Stimulated activated CD8-positive, alpha-beta memory T cell treated with anti-CD3 and anti-CD28 coated beads, Interleukin-7, amount 100 ng/mL, for 24 hours (primary cell): ENCODE measurements around the gene AGBL4.

ENCODE experiments used
- DNase-seq: peaks from one replicate; pipeline ENCODE4 v3.0.0-alpha.2; 2020; ENCODE audit warnings: low read depth

The AGBL4 gene

DNA sequence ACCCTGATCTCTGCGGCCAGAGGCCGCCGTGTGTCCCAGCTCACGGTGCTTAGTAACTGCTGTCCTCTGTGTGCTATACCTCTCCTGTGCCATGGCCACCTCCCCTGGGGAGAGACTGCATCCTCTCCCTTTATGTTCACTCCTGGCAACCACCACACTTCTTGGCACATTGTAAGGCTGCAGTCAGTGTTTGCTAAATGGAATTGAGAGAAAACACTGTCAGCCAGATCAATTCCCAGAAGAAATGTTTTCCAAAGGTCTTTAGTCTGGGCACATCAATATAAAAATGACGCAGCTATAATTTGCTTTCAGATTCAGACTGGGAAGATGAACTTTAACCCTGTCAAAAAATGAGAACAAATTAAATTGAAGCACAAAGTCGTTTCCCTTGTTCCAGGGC lies 1343.9 kb downstream of the AGBL4 start:
- DNase-seq, result no peak

DNA sequence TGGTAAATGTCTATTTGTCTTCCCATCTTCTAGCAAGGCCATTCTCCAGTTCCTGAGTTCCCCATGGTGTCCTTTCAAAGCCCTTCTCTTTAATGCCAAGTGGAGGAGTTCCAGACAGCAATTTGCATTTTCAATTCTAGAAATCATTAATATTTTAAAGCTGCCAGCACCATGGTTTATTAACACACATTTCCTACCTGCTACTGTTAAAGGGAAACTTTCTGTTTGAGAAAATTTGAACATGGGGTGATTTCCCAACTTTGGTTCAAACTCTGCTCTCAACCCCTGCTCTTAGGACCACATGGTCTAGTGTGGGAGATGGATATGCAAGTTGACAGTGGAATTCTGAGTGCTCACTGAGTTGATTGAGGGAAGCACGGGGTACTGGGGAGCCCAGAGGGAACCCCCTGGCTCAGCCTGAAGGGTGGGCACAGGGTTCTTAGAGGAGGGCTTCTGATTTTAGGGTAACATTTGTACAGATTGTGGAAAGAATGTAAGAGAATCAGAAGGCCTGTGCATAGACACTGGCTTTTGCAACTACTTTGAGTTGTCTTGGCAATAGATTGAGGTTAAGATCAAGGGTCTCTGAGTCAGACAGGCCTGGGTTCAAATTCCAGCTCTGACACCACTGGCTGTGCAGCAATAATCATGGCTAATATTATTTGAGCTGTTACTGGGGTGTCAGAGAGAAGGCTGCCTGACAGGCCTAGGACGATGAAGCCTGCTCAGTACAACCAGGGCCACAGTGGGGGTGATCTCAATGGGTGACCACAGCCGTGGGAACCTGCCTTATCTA lies 1344.8 kb downstream of the AGBL4 start:
- DNase-seq, result no peak

DNA sequence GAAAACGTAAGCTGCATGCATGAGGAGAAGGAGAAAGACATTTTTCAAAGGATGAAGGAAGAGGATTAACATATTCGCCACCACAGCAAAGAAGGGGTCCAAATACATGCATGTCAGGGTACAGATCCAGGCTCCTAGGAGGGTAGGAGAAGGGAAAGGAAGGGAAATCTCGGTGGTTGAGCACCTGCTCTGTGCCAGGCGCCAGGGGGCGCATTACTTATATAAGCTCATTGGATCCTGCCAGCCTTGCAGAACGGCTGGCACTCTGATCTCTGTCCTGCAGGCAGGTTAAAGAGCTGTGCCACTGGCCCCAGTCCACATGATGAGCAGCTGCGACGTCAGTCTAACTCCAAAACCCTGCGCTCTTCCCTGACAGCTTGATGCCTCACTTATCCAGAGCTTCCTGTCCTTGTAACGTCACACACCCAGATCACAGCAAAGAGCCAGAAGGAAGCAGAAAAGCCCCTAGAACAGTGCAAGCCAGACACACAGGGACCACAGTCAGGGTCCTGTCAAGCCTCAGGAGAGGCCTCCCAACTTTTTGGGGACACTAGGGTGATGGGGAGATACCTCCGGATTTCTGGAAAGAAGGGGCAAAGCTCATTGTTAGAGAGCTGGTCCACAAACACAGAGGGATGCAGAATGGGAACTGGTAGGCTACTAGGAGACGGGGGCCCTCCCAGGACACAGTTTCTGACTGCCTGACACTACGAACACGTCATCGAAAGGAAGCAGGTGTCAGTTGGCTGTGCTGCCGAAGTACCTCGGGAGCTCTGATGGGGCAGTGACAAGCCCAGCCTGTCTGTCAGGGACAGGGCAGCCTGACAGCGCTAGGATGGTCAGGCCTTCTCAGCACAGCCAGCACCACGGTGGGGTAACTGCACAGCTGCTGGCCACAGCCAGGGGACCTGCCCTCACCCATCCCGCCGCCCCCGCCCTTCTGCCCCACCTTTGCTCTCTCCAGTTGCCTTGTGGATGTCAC lies 1346.2 kb downstream of the AGBL4 start:
- DNase-seq, result peak; percentile 1

DNA sequence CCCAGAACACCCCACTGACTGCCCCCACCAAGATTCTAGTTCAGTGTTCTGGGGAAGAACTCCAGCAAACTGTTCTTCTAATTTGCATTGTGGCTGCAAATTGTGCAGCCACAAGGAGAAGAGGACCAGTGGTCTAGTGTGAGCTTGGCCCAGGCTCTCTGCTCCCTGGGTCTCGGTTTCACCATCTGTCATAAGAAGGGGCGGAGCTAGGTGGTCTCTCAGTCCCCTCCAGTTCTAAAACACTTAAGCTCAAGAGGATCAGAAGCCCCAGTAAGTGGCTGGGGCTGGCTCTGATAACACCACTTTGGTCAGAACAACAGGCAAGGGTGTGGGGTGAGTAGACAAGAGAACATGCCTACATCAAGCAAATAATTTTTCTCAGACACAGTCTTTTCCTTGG lies 1346.9 kb downstream of the AGBL4 start:
- DNase-seq, result no peak

DNA sequence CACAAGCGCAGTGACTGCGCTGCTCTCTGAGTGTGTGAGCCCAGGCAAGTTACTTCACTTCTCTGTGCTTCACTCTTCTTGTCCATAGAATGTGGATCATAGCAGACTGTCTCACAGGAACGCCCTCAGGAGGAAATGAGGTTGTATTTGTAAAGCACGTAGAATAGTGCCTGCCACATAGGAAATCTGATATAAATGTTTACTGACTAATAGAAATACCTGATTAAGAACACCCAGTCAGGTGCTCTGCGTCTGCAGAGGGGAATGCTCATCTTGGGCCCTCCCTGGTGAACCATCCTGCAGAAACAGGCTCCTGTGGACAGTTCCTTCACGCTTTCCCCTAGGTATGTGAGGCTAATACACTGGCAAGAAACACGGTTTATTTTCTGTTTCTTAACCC lies 1347.4 kb downstream of the AGBL4 start:
- no peak for DNase-seq

DNA sequence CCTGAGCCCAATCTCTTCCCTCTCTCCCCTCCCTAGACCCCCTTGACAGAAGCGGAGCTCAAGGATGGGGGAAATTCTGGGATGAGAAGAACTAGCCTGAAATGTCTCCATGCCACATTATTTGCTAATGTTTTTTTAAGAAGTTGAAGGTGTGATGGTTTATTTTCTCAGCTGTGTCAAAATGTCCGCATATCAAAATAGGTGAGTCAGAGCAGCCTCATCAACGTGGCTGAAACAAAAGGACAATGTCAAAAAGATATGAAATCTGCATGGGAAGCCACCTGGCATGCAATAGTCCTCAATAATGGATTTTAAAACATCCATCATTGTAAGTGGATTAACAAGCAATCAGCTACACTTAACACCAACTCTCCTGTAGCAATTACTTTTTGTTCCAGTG lies 1348.5 kb downstream of the AGBL4 start:
- DNase-seq, result no peak

DNA sequence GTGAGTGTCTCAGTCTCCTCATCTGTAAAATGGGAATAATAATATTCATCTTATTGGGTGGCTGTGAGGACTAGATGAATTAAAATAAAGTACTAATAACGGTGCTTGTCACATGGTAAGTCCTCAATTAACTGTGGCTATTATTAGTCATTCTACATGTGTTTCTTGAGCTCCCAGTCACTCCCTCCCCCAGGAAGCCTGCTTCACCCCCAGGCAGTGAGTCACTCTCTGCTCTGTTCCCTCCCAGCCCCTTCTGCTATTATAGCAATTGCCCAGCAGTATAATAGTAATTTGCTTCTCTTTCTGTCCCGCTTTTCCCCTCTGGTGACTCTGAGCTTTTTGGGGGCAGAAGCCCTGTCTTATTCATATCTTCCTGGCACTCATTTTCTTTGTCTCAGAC lies 1349.1 kb downstream of the AGBL4 start:
- no peak for DNase-seq

DNA sequence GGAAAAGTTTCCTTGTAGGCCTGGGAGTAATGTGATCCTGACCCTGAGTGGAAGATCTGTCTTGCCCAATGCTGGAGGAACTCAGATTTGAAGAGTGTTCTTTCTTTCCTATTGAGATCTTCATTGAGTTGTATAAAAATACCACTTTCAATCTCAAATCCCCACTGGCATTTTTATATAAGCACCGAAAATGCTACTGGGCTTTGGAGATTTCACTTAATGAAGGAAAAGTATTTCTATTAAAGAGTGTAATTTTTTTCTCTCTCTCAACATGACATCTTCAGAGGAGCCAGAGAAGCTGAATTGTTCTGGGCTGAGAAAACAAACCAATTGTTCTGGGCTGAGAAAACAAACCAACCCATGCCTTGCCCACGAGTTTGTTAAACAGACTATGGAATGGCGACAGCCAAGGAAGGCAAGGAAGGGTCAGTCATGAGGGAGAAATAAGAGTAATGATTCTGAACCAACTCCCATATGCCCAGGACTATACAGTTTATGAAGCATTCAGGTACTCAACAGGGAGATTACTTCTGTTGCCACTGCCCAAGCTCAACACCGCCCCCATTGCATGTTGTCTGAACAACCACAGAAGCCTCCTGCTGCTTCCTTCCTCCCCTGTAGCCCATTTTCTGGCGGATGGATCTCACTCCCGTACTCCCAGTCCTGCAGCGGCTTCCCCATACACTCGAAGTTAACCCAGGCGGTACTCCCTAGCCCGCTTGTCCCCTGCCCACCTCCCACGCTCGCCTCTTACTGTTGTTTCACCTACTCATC lies 1350.2 kb downstream of the AGBL4 start:
- DNase-seq, result no peak

DNA sequence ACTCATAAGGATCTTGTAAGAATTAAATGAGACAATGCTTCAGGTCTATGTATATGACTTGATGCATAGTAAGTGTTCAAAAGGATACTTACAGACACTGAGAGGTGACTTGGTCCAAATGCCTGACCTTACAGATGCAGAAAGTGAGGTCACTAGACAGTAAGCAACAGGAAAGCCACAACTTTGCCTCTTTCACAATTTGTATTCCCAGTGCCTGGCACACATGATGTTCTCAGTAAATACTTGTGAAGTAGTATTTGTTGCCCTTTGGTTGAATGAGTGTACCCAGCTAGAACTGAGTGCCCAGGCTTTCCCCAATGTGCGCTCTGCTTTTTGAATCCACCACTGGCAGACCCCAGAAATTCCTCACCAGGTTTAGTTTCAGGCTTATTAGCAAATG lies 1352.2 kb downstream of the AGBL4 start:
- no peak for DNase-seq

DNA sequence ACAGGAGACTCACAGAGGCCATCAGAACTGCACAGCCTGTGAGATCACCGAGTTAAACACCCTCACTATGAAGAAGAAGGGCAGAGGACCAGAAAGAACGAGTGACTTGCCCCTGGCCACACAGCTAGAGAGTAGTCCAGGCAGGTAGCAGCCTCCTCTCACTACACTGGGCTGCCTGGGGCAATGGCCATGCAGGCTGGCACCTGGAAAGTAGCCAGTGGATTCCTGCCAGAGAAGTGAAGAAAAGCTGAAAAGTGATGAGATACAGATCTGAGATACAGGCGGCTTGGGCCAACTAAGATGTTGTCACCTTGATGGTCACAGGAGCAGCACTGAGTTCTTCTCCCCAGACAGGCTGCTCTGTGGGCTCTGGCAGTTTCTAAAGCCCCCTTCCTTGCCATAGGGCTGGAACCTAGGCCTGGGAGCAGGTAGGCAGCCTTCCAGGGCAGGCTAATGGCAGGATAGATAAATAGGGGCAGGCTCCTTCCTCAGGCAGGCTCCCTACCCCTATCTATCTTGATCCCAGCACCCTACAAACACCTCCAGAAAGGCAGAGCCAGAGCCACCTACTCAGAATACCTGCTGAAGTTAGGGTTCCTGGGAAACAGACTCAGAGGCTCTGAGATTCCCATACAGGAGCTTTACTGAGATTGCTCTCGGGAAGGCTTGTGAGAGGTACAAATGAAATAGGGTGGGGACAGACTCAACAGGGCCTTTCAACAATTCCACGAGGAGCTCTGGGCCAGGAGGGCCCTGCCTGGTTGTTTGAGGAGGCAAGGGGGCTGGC lies 1353.3 kb downstream of the AGBL4 start:
- DNase-seq, result no peak

DNA sequence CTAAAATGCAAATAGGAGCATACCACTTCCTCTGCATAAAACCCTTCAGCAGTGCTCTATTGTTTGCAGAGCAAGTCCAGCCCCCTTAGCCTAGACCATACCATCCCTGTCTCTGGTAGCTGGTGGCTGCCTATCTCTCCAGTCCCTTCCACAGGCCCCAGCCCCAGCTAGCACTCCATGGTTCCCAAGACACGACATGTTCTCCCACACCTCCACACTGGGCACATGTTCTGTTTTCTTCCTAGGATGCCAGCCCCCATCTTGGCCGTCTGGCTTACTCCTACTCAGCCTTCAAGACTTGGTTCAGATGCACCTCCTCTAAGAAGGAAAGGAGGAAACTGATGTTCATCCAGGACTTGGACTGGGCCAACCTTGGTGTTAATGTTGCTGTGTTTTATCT lies 1355.4 kb downstream of the AGBL4 start:
- DNase-seq, result no peak

DNA sequence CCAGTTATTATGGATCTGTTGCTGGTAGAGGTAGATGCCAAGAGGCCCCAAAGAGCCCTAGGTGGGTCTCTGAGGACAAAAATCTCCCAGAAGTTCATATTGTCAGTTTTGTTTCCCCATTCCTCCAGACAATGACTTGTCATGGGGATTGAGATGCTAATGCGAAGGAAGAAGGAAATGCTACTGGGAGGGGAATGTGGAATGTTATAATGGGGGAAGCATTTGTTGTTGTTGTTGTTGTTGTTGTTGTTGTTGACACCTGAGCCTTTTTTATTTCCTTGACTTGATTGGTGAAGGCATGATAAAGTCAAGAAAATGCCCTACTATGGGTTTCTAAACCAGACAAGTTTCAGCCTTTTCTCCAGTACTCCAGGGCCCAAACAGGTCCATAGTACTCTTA lies 1356.0 kb downstream of the AGBL4 start:
- no peak for DNase-seq

DNA sequence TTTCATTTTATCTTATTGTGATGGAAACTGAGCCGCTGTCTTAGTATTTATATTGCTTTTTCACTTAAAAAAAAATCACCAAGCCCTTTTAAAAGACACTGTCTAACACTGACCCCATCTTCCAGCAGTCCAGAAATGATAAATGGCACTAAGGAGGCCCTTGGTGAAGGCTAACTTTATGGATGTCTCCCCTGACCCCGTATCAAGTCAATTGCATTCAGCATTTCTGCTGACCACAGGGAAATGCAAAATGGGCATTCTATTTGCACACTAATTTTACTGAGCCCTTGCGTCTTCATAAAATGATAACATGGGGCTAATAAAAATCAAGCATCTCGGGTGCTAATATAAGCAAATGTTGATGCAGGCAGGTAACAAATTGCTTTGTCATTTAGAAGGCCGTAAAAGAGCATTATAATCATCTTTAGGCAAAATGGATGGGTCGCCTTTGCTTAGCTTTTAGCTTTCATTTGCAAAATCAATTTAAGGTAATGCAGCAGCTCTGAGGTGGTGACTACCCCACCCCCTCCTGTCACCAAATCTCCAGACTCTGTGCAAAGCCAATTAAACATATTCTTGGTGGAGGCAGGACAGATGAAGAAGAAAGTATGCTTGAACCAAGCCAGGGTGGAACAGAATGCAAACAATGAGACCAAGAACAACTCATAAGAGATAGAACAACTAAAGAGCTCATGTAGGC lies 1357.9 kb downstream of the AGBL4 start:
- no peak for DNase-seq

DNA sequence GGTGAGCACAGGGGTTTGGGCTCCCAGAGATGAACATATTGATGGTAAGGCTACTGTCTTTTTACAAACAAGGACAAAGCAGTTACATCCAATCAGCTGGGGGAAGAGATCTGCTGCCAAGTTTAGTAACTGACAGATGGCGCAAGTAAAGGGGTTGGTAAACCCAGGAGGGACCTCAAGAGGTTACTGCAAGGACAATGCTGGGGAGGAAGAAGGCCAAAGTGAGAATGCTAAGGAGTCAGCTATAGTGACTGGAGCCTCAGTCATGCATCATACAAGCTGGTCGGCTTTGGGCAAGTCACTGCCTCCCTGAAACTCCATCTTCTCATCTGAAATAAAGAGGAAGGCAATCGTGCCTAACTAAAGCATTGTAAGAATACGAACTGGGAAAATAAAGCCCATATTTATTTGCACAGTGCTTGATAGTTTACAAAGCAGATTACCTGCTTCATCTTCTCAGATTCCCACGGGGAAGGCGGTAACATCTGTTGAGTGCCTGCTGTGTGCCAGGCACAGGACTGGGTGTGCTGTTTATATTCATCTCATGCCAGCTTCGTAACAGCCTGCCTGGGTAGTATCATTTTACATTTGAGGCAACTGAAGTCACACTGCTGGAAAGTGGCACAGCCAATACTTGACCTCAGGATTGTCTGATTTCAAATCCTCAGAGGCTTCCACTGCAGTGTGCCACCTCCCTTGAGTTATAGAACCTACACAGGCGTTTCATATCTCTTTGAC lies 1361.9 kb downstream of the AGBL4 start:
- DNase-seq, result no peak

DNA sequence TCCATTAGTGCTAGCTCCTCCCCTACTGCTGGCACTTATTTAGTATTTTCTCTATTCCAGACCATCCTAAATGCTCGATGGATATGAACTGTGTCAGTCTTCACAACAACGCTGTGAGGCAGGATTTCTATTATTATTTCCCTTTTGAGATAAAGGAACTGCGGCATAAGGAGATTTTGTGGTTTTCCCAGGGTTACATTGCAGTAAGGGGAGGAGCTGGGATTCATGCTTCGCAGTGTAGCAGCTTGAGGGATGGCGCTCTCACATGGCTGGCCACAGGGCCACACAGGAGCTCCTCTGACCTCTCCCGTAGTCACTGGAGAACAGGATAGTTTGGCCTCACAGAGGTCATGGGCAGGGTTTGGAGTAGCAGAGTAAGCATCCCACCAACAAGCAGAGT lies 1364.0 kb downstream of the AGBL4 start:
- DNase-seq, result no peak

DNA sequence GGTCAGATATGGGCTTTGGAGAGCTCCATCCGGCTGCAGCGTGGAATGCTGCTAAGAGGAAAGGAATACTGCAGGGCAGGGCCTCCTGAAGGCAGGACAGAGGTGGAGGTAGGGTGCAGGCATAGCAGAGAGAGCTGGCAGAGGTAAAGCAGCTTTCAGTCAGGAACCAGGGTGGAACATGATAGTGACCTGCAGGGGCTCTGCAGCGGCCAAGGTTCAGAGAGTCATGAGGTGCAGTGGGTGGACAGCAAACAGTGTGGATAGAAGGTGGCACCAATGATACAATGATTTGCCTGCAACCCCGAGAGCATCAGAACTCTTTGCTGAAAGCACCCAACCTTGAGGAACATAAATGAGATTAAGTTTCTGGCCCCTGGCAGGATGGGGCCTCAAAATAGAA lies 1366.3 kb downstream of the AGBL4 start:
- DNase-seq, result no peak

DNA sequence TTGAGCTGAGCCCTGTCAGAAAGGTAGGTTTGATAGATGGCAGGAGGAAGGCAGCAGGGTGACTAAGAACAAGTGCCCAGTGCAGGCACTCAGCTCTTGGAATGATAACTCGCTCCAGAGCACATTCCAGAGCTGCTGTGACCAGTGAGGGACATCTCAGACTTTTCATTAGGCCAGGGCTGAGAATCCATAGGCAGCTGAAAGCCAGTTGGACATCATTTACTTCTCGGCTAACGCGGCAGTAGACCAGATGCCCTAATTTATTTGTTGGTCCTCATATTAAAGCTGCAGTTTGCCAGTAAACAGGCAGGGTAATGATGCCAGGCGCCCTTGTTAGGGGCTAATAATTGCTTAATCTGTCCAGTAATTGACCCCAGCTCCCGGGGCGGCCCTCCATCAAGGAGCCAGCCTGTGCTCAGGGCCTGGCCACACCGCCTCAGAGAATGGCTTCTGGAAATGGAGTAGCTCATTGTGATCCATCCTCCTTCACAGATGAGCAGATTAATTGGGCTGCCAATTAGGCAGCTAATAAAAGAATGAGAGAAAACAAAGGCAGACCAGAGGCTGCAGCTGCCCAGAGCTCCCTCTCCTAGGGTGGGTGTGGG lies 1369.0 kb downstream of the AGBL4 start:
- DNase-seq, result no peak

DNA sequence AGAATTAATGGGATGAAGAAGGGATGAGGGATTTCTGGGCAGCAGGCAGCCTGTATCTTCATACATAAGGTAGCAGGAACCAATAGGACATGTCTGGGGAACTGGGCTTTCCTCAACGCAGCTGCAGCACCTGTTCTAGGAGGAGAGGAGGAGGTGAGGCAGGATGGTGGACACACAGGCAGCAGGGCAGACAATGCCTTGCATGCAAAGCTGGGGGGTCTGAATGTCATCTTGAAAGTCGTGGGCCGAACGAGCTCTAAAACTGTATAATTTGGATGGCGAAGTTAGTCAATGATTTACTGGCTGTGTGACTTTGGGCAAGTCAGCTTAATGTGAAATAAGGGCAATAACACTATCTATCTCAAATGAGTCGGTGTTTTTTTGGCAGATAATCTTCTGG lies 1371.4 kb downstream of the AGBL4 start:
- no peak for DNase-seq

DNA sequence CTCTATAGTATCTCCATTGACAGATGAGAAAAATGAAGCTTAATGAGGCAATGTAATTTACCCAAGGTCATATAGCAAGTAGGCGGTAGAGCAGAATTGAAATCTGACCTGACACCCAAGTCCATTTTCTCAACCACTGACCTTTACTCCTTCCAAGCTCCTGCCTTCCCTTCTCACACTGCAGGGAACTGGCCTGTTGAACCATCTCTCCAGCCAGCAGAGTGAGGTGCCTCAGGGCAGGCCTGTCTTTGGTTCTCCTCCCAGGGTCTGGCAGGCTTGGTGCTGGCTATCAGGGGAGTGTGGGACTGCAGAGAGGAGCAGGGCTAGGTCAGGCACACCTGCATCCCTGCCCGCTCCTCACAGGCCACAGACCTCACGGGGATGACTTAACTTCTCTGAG lies 1373.9 kb downstream of the AGBL4 start:
- DNase-seq, result no peak

DNA sequence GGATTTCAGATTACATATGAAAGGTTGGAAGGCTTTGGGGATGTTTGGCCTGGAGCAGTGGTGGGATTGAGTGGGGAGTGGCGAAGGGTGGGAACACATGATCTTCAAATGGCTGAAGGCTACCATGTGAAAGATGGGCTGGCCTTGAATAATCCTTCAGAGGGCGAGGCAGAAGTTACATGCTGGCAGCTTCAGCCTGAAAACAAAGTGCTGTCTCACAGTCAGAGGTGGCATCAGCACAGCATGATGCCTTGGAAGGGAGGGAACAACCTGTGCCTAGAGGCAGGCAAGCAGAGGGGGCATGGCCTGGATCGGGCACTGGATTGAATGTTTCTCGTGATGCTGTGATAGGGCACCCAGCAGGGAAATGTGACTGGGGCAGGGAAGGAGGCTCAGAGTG lies 1377.9 kb downstream of the AGBL4 start:
- no peak for DNase-seq
